ENCODE data around the gene SYMPK.

Gene SYMPK

GRCh38 chr19:45847663-45848062 lies 15.3 kb downstream of the SYMPK start:
- Histone ChIP-seq H3K27ac (no peak overlapping the region), H3K4me3 (ENCODE audit: low read depth, low read length) (no peak overlapping the region), H3K36me3 (replicated peaks) (peaks cover 89% of the 10 kb centered on the region), H3K27me3 (replicated peaks) (no peaks in the 10 kb centered on the region)
- in situ Hi-C loops (cut with HindIII; ENCODE audit: low pct_ligation_motif_present, low sequenced_read_pairs) = no loop called here
- TF ChIP-seq CTCF (IDR thresholded peaks at IDR 0.05; ENCODE audit: low read depth, low read length, missing control alignments) = no peak
- no peak for DNase-seq

DNA sequence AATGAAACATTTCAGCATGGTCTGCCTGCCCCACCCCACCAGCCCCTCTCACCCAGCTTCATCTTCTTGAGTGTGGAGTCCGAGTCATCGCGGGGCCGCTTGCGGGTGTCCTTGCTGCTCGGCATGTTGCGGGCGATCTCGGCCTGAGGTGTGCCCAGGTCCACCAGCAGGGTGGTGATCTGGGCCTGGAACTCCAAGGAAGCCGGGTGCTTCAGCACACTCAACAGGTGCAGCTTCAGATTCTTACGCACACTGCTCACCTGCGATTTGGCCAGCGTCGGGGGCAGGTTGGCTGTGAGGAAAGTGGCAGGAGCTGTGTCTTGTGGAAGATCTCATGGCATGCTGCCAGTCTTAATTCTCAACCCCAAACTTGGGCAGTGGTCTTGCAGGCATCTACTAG lies 20.7 kb downstream of the SYMPK start:
- DNase-seq = no peak
- H3K4me3 ChIP-seq (ENCODE audit: low read depth, low read length) = no peak overlapping the region
- in situ Hi-C loops (cut with HindIII; ENCODE audit: low pct_ligation_motif_present, low sequenced_read_pairs) = no loop called here
- no peak for TF ChIP-seq CTCF (IDR thresholded peaks at IDR 0.05; ENCODE audit: low read depth, low read length, missing control alignments)
- peaks cover 69% of the 10 kb centered on the region for H3K36me3 ChIP-seq (replicated peaks)
- H3K27ac ChIP-seq = no peak overlapping the region
- no peaks in the 10 kb centered on the region for H3K27me3 ChIP-seq (replicated peaks)

DNA sequence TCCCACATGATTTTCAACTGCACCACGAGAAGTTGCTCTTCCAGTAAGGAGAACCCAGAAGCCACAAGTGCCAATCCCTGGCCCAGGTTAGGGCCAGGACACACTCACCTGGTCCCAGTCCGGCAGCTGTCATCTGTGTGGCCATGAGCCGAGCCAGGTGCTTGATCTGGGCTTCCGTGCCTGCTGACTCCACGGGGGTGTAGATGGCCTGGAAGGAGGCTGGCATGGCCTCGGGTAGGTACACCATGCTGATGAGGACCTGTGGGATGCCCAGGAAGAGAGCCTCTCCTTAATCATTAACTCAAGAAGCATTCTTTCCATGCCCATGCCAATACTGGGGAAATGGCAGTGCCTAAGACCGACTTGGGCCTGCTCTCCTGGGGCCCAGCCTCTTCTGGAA lies 28.0 kb downstream of the SYMPK start:
- no peak overlapping the region for H3K4me3 ChIP-seq (ENCODE audit: low read depth, low read length)
- no peak for DNase-seq
- in situ Hi-C loops (cut with HindIII; ENCODE audit: low pct_ligation_motif_present, low sequenced_read_pairs) = no loop called here
- H3K27ac ChIP-seq = no peak overlapping the region
- peaks cover 77% of the 10 kb centered on the region for H3K36me3 ChIP-seq (replicated peaks)
- no peaks in the 10 kb centered on the region for H3K27me3 ChIP-seq (replicated peaks)
- TF ChIP-seq CTCF (IDR thresholded peaks at IDR 0.05; ENCODE audit: low read depth, low read length, missing control alignments) = no peak

GRCh38 chr19:45828945-45829344 lies 34.0 kb downstream of the SYMPK start:
- no peak for TF ChIP-seq CTCF (IDR thresholded peaks at IDR 0.05; ENCODE audit: low read depth, low read length, missing control alignments)
- in situ Hi-C loops (cut with HindIII; ENCODE audit: low pct_ligation_motif_present, low sequenced_read_pairs) = no loop called here
- no peak for DNase-seq
- H3K4me3 ChIP-seq (ENCODE audit: low read depth, low read length) = no peak overlapping the region
- no peaks in the 10 kb centered on the region for H3K27me3 ChIP-seq (replicated peaks)
- peaks cover 76% of the 10 kb centered on the region for H3K36me3 ChIP-seq (replicated peaks)
- H3K27ac ChIP-seq = no peak overlapping the region

DNA sequence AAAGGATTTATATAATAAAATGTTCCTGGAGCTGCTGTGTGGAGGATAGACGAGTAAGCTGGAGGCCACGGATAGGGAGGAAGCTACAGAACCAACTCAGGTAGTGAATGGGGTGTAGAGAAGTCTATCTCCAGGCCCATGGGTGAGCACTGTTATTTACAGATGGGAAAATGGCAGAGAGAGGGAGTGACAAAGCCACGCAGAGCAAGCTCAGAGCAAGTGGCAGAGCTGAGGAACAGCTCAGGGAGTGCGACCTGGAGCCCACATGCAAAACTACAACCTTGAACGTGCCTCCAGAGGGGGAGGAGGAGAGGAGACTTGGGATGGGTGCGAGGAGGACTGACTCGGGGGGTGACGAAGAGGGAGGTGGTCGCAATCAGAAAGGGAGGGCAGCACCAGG lies 34.4 kb downstream of the SYMPK start:
- H3K36me3 ChIP-seq (replicated peaks) = peaks cover 73% of the 10 kb centered on the region
- H3K27ac ChIP-seq = no peak overlapping the region
- TF ChIP-seq CTCF (IDR thresholded peaks at IDR 0.05; ENCODE audit: low read depth, low read length, missing control alignments) = no peak
- DNase-seq = no peak
- no peaks in the 10 kb centered on the region for H3K27me3 ChIP-seq (replicated peaks)
- in situ Hi-C loops (cut with HindIII; ENCODE audit: low pct_ligation_motif_present, low sequenced_read_pairs) = no loop called here
- H3K4me3 ChIP-seq (ENCODE audit: low read depth, low read length) = no peak overlapping the region

- Histone ChIP-seq H3K4me3 (ENCODE audit: low read depth, low read length) (no peak overlapping the region), H3K36me3 (replicated peaks) (peaks cover 72% of the 10 kb centered on the region), H3K27me3 (replicated peaks) (no peaks in the 10 kb centered on the region), H3K27ac (no peak overlapping the region)
- in situ Hi-C loops (cut with HindIII; ENCODE audit: low pct_ligation_motif_present, low sequenced_read_pairs) = no loop called here
- no peak for DNase-seq
- TF ChIP-seq CTCF (IDR thresholded peaks at IDR 0.05; ENCODE audit: low read depth, low read length, missing control alignments) = no peak
Observed at GRCh38 chr19:45827459-45828093, 35.4 kb downstream of the SYMPK start.
